Measurements from ENCODE around the gene RDH16.

DNA sequence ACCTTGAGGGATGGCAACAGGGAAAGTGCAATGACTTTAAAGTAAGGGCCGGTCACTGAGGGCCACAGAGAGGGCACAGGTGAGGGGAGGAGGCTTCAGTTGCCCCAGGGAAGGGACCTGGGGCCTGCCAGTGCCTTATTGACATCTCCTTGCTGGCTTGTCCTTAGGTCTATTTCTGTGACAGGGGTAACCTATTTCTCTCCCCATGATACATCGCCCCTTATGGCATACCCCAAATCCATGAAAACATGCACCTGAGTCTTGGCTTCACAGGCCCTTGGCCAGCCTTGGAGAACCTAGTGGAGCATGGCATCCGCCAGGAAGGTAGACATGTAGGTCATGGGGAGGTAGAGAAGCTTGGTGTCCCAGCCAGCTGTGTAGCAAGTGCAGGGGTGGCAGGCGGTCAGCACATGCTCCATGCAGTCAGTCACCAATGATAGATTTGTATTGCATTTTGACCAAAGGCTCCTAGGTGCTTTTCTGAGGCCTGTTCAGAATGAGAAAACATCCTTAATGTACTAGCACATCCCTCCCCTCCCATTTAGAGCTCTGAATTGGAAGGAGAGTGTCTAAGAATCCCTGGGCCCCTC lies 23.6 kb upstream of the RDH16 start:
- TF ChIP-seq, protein P1, sequence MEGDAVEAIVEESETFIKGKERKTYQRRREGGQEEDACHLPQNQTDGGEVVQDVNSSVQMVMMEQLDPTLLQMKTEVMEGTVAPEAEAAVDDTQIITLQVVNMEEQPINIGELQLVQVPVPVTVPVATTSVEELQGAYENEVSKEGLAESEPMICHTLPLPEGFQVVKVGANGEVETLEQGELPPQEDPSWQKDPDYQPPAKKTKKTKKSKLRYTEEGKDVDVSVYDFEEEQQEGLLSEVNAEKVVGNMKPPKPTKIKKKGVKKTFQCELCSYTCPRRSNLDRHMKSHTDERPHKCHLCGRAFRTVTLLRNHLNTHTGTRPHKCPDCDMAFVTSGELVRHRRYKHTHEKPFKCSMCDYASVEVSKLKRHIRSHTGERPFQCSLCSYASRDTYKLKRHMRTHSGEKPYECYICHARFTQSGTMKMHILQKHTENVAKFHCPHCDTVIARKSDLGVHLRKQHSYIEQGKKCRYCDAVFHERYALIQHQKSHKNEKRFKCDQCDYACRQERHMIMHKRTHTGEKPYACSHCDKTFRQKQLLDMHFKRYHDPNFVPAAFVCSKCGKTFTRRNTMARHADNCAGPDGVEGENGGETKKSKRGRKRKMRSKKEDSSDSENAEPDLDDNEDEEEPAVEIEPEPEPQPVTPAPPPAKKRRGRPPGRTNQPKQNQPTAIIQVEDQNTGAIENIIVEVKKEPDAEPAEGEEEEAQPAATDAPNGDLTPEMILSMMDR (IDR thresholded peaks at IDR 0.05) = no peak
- no peak for TF ChIP-seq POLR2A (IDR thresholded peaks at IDR 0.05)

All from lower leg skin (tissue), 3 donors.